NCI-H1092 treated with DMSO at 0.1 percent for 48 hours (cell line): Measurements from ENCODE around the gene PACS2.

Experiments used
- DNase-seq: peaks from one replicate; lab custom pipeline; 2025; lab: John Stamatoyannopoulos, UW

Gene PACS2

GRCh38 chr14:105388110-105388951 is 73.8 kb downstream of the PACS2 start:
- DNase-seq = no peak

- no peak for DNase-seq
These were observed 74.4 kb downstream of the PACS2 start for GRCh38 chr14:105388976-105389375.

- no peak for DNase-seq
These were observed 75.0 kb downstream of the PACS2 start for GRCh38 chr14:105389534-105389933.

- DNase-seq = no peak
These were observed 75.7 kb downstream of the PACS2 start for GRCh38 chr14:105389976-105390848.

- DNase-seq = no peak
These were observed 76.4 kb downstream of the PACS2 start for GRCh38 chr14:105390849-105391500.

GRCh38 chr14:105391541-105391940 is 77.0 kb downstream of the PACS2 start:
- DNase-seq = no peak

- DNase-seq = no peak
These were observed 77.9 kb downstream of the PACS2 start for GRCh38 chr14:105392131-105393090.

GRCh38 chr14:105393151-105393550 is 78.6 kb downstream of the PACS2 start:
- DNase-seq = no peak

- DNase-seq = no peak
These were observed 80.4 kb downstream of the PACS2 start for GRCh38 chr14:105394714-105395537.

- DNase-seq = no peak
These were observed 80.9 kb downstream of the PACS2 start for GRCh38 chr14:105395538-105395854.

GRCh38 chr14:105397350-105397931 is 82.9 kb downstream of the PACS2 start:
- no peak for DNase-seq

- DNase-seq = peak; percentile 92
These were observed 83.6 kb downstream of the PACS2 start, which contains the start of gene TEX22 for GRCh38 chr14:105398044-105398725. Gene TEX22 (plus strand): TSS chr14:105398538. CDS start chr14:105399341, 803 bp downstream.

- peak; percentile 60 for DNase-seq
These were observed 84.3 kb downstream of the PACS2 start for GRCh38 chr14:105398726-105399465.

- DNase-seq = no peak
These were observed 84.9 kb downstream of the PACS2 start for GRCh38 chr14:105399466-105399775.

GRCh38 chr14:105400016-105400415 is 85.5 kb downstream of the PACS2 start:
- no peak for DNase-seq

GRCh38 chr14:105401699-105402098 is 87.2 kb downstream of the PACS2 start:
- no peak for DNase-seq

- no peak for DNase-seq
These were observed 94.0 kb downstream of the PACS2 start for GRCh38 chr14:105408592-105408991.

- no peak for DNase-seq
These were observed 94.8 kb downstream of the PACS2 start for GRCh38 chr14:105409364-105409763.

GRCh38 chr14:105410642-105411016 is 96.1 kb downstream of the PACS2 start:
- no peak for DNase-seq
